ENCODE data around the gene EVC. TPM values are rescaled to one million over a fixed set of nuclear protein-coding genes. Genes with fewer than 3 reads are reported as not detected.
"Not testable (repeated sequence)": the region's sequence is repeated elsewhere in the genome, so short reads cannot be mapped to it uniquely, and the experiment has no call there.

Gene EVC
- polyA plus RNA-seq, 10 donors, result 12.9 to 22.9 (median 17.3) TPM

- no peak for DNase-seq
Measured at GRCh38 chr4:5785806-5786680, 75.0 kb downstream of the EVC start.

- DNase-seq, result no peak
Measured at GRCh38 chr4:5787311-5787710, 76.3 kb downstream of the EVC start.

- no peak for DNase-seq
Measured at GRCh38 chr4:5788144-5788543, 77.1 kb downstream of the EVC start.

- no peak for DNase-seq
Measured at GRCh38 chr4:5789141-5789540, 78.1 kb downstream of the EVC start.

- DNase-seq, result no peak
Measured at GRCh38 chr4:5790546-5790857, 79.5 kb downstream of the EVC start.

GRCh38 chr4:5791654-5792053 is 80.7 kb downstream of the EVC start:
- DNase-seq, result no peak

GRCh38 chr4:5793514-5793913 is 82.5 kb downstream of the EVC start:
- DNase-seq, result no peak

GRCh38 chr4:5795580-5795979 is 84.6 kb downstream of the EVC start:
- no peak for DNase-seq

- DNase-seq, result no peak
Measured at GRCh38 chr4:5796976-5797375, 86.0 kb downstream of the EVC start.

GRCh38 chr4:5797866-5798265 is 86.9 kb downstream of the EVC start:
- DNase-seq, result no peak

GRCh38 chr4:5798462-5798861 is 87.5 kb downstream of the EVC start:
- peak; percentile 9 to 62 (median 38) for DNase-seq

- DNase-seq, result no peak
Measured at GRCh38 chr4:5798946-5799345, 87.9 kb downstream of the EVC start.

GRCh38 chr4:5799406-5799805 is 88.4 kb downstream of the EVC start:
- no peak for DNase-seq

GRCh38 chr4:5800496-5800895 is 89.5 kb downstream of the EVC start:
- no peak for DNase-seq

- no peak for DNase-seq
Measured at GRCh38 chr4:5801696-5802095, 90.7 kb downstream of the EVC start.

- DNase-seq, result no peak
Measured at GRCh38 chr4:5802565-5802964, 91.6 kb downstream of the EVC start.

GRCh38 chr4:5804656-5805055 is 93.7 kb downstream of the EVC start:
- DNase-seq, result no peak

- no peak for DNase-seq
Measured at GRCh38 chr4:5805270-5805669, 94.3 kb downstream of the EVC start.

GRCh38 chr4:5808081-5808741 is 97.2 kb downstream of the EVC start:
- no peak for DNase-seq

- no peak for DNase-seq
Measured at GRCh38 chr4:5809216-5809776, 98.3 kb downstream of the EVC start.

GRCh38 chr4:5810151-5810550 is 99.2 kb downstream of the EVC start:
- DNase-seq, result no peak

- DNase-seq, result no peak
Measured at GRCh38 chr4:5810770-5811430, 99.9 kb downstream of the EVC start.

GRCh38 chr4:5812057-5812456 is 101.1 kb downstream of the EVC start:
- DNase-seq, result not testable (repeated sequence)

All from muscle of back (tissue), 11 donors.